COLO668 (cell line): ENCODE data around the gene MPIG6B.

Experiments
- DNase-seq: peaks from one replicate; lab custom pipeline; 2025; ENCODE audit not compliant: unreplicated experiment; lab: John Stamatoyannopoulos, UW

Gene MPIG6B, protein sequence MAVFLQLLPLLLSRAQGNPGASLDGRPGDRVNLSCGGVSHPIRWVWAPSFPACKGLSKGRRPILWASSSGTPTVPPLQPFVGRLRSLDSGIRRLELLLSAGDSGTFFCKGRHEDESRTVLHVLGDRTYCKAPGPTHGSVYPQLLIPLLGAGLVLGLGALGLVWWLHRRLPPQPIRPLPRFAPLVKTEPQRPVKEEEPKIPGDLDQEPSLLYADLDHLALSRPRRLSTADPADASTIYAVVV

DNA sequence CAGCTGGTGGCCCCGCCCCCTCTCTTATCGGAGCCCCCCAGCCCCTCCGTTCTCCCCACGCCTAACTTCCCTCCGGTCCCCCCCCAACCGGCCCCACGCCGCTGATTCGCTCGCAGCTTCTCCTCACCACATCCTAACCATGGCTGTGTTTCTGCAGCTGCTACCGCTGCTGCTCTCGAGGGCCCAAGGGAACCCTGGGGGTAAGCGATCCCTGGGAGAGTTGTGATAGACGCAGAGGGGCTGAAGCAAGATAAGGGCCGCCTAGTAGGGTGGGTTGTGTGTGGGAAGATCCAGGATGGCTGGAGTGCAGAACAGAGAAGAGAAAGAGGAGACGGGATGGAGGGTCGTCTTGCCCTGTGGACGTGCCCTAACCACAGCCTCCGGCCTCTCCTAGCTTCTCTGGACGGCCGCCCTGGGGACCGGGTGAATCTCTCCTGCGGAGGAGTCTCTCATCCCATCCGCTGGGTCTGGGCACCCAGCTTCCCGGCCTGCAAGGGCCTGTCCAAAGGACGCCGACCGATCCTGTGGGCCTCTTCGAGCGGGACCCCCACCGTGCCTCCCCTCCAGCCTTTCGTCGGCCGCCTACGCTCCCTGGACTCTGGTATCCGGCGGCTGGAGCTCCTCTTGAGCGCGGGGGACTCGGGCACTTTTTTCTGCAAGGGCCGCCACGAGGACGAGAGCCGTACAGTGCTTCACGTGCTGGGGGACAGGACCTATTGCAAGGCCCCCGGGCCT lies at the start of gene MPIG6B:
TSS of gene MPIG6B (plus strand) at position 129 of the 735 bp plus-strand sequence. CDS start at position 140, 11 bp downstream.
- no peak for DNase-seq

- DNase-seq: no peak
Measured at GRCh38 chr6:31676322-31676903, 46.8 kb upstream of the MPIG6B start.

- DNase-seq: no peak
Measured at GRCh38 chr6:31676904-31677303, 46.3 kb upstream of the MPIG6B start.

DNA sequence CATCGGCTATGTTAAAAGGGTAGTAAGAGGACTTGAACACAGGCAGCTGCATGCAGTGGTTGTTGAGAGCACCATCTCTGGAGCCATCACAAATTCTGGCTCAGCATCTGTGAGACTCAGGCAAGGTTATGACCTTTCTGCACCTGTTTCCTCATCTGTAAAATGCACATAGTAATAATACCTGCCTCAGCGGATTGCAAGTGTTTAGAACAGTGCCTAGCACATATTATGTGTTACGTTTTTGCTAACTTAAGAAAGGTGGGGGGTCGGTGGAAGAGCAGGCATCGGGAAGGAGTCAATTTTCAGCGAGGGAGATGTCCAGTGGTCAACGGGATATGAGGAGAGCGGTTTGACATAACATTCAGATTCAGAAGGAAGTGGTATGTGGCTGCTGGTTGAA lies 45.2 kb upstream of the MPIG6B start:
- no peak for DNase-seq

DNA sequence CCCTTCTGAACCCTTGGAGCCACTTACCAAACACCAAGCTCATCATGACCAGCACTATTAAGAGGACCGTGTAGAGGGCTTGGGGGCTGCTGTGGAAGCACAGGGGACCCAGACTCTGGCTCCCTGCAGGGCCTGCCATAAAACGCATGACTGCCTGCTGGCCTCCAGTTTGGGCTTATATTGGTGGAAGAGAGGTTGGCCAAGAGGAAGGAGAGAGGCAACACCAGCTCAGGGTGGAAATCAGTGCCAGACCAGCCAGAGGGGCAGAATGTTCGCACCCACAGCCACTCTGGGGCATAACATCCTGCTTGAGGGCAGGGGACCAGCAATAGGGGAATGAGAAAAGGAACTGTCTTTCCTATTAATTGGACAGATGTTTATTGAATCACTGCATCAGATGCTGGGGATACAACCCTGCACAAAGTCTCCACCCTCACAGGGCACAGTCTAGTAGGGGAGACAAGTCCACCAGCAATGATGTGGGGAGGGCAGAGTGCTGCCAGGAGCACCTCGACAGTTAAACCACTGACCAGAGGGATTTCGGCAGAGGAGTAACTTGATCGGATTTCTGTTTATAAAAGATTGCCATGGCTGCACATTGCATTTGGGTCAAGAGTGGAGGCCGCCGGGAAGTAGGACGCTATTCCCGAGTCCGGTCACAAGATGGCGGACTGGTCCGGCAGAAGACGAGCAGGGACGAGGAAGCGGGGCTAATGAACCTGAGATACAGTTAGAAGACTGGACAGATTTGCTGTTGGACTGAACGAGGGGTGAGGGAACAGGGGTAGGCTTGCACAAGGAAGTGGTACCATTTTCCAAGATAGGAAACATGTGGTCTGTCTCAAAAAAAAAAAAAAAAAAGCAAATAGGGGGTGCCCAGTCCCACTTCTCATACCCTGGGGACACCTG lies 42.7 kb upstream of the MPIG6B start, which contains the start of gene LY6G5C:
TSS of gene LY6G5C (minus strand) at position 842 of the 909 bp plus-strand sequence. CDS start at position 148, 694 bp downstream.
- DNase-seq: peak; percentile 75

- DNase-seq: peak; percentile 54
Measured at GRCh38 chr6:31681135-31681671, 42.0 kb upstream of the MPIG6B start.

- DNase-seq: no peak
Measured at GRCh38 chr6:31683591-31683990, 39.6 kb upstream of the MPIG6B start.

DNA sequence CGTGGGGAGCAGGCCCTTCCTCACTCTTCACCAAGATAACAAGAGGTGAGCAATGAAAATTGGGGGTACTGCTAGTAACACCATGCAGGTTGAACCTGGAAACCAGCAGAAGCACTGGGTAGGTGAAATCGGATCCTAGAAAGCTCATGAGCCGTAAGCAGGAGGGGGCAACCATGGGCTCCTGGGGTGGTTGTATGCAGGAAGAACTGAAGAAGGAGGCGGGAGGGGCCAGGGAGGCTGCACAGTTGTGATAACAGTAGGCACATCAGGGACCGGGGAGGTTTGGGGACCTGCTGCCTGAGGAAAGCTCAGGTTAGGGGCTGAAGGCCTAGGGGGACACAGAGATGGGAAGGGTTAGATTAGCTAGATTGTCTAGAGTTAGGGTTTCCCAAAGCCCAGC lies 36.7 kb upstream of the MPIG6B start:
- no peak for DNase-seq

- DNase-seq: no peak
Measured at GRCh38 chr6:31687321-31687720, 35.9 kb upstream of the MPIG6B start.

- no peak for DNase-seq
Measured at GRCh38 chr6:31687860-31688693, 35.1 kb upstream of the MPIG6B start.

DNA sequence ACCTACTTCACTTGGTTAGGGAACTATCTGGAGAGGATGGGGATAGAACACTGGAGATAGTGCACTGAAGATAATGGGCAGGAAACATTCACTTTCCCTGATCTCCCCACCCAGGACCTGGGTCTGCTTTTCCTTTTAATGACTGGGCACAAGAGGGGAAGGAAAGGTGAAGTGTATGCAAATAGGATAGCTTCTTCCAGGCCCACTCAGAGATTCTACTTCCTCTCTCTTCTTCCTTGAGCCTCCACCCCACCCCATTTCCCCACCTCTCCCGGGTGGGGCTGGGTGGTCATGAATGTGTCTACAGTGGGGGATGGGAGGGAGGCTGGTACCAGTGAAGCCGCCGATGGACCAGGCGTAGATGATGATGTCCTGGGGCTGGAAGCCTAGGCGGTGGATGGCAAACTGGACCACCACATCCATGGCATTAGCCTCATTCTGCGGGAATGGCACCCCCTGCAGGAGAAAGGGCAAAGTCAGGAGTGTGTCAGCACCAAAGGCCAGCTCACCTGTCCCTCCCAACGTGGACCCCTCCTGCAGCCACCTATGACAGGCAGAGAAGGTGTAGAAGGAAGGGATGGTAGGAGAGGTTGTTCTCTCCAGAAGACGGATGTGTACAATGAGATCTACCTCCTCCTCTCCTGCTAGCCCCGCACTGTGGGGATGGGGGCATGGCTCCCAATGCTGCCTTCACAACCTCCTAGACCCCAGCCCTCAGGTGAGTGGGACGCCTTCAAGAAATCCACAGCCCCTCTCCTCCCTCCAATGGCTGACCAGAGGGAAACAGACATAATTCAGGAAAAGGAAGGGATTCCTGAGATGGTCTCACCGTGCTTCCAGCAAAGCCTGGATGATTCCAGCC lies 33.7 kb upstream of the MPIG6B start:
- peak; percentile 2 for DNase-seq

GRCh38 chr6:31690231-31691077 lies 32.7 kb upstream of the MPIG6B start:
- DNase-seq: no peak

DNA sequence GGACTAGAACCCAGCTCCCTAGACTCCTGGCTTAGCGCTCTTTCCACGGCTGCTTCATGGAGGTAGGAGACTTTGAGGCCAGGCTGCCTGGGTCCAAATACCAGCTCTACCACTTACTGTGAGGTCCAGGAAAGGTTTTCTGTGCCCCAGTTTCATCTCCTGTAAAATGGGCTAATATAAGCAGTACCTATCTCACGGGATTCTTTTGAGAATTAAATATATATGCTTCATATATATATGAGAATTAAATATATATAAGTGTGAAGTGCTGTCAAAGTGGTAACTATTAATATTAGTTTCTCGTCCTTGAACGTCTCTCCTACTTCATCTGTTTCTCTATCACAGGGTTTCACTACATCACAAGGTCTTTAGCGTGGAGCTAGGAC lies 32.1 kb upstream of the MPIG6B start:
- DNase-seq: no peak

DNA sequence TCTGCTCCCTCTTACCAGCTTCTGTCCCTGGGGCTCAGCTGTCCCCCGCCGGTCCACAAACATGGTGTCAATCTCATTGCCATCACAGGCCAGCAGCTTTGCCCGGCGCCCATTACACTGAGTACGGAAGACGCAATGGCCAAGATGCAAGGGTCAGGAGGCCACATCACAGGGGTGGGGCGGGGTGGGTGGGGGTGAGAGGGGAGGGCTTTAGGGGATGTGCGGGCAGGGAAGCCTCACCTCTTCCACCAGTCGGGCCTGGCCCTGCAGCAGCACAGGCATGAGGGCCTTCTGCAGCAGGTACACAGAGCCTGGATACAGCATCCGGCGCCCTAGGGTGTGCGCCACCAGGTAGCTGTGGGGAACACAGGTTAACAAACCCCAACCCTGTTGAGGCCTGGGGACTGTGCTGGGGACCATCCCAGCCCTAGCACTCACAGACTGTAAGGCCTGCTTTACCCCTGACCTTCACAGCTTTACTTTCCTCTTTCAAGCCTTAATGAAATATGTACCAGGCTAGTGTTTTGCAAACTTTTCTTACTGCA lies 31.5 kb upstream of the MPIG6B start:
- DNase-seq: no peak

DNA sequence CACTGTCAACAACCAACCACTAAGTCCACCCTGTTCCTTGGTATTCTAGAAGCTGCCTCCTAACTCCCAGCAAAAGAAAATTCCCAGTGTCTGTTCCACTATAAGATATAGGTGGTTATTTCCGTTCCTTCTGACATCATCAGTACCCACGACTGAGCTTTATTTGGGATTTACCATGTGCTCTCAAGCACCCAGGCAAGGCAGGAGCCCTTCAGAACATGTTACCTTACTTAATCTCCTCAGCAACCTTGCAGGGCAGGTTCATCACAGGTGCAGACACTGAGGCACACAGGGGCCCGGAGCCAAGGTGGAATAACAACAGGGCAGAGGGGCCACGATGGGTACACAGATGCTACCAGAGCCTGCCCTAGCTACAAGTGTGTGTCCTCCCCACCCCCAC lies 30.8 kb upstream of the MPIG6B start:
- no peak for DNase-seq

- no peak for DNase-seq
Measured at GRCh38 chr6:31692886-31693285, 30.3 kb upstream of the MPIG6B start.

- DNase-seq: no peak
Measured at GRCh38 chr6:31693535-31693934, 29.6 kb upstream of the MPIG6B start.

DNA sequence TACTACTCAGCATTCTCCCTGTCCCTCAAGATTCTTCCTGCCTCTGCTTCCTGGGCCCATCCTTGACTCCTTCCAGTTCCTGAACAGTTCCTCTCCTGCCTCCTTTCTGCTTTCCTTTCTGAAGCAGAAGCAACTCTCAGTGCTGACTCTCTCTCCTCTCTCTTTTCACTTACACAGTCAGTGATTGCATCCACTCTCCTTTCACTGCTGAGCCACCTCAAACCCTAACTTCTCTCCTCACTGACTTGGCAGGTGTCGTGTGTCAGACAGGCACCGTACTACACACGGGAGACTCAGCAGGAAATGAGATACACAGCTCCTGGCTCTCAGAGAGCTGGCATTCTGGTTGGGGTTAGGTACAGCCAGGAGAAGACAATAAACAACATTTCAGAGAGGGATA lies 25.6 kb upstream of the MPIG6B start:
- DNase-seq: no peak
